Thoracic aorta (tissue), 2 donors: ENCODE results near the gene NFU1. TPM values are rescaled to one million over a fixed set of nuclear protein-coding genes. Genes with fewer than 3 reads are reported as not detected.
"Not testable (repeated sequence)": the region's sequence is repeated elsewhere in the genome, so short reads cannot be mapped to it uniquely, and the experiment has no call there.

Experiments
- ATAC-seq: fragments of 150-250 bp; one replicate; pipeline ENCODE4 v1.8.0; 2017; ENCODE audit warnings: low read depth; ENCODE audit not compliant: insufficient number of reproducible peaks, low FRiP score
- DNase-seq: peaks from one replicate; pipeline ENCODE4 v3.0.0-alpha.2; 2020; ENCODE audit warnings: low spot score
- H3K27ac ChIP-seq, 2 donors: fragments of 200-600 bp; sonication (generic); 1 replicate in 1 of 2; 2 replicates in 1 of 2; pipeline ENCODE4 v1.5.1; 2016; ENCODE audit warnings: mild to moderate bottlenecking in 2 of 2, moderate library complexity in 2 of 2
- H3K27me3 ChIP-seq: fragments of 200-600 bp; sonication (generic); replicated peaks from 2 replicates; pipeline ENCODE4 v1.6.0; 2016; ENCODE audit warnings: mild to moderate bottlenecking; ENCODE audit not compliant: insufficient read depth
- H3K36me3 ChIP-seq: fragments of 200-600 bp; sonication (generic); one replicate; pipeline ENCODE4 v1.5.1; 2016
- H3K4me1 ChIP-seq, 2 donors: fragments of 200-600 bp; sonication (generic); 1 replicate in 1 of 2; 2 replicates in 1 of 2; pipeline versions ENCODE4 v1.5.1 to v1.6.0; 2016; ENCODE audit warnings: low read depth in 2 of 2, mild to moderate bottlenecking in 1 of 2; ENCODE audit not compliant: control insufficient read depth in 1 of 2
- H3K4me3 ChIP-seq: fragments of 200-600 bp; sonication (generic); 2 replicates; pipeline ENCODE4 v1.5.1; 2016; ENCODE audit warnings: mild to moderate bottlenecking
- H3K9me3 ChIP-seq: fragments of 200-600 bp; sonication (generic); 2 replicates; pipeline ENCODE4 v1.5.1; 2016
- total RNA-seq, 2 donors: library from RNA; depleted of rRNA; stranded (reverse); fragments of >200 nt; gene quantifications; one replicate each; pipeline versions ENCODE4 v1.1.0 to v1.2.3, GENCODE V29; 2016
- TF ChIP-seq, protein P1 (sequence below): fragments of 200-600 bp; sonication (generic); IDR thresholded peaks from one replicate; pipeline ENCODE4 v1.5.1; 2019; ENCODE audit warnings: antibody characterized with exemption

The NFU1 gene
- total RNA-seq, 2 donors from 2014 or later, result 44.6 to 51.6 TPM

DNA sequence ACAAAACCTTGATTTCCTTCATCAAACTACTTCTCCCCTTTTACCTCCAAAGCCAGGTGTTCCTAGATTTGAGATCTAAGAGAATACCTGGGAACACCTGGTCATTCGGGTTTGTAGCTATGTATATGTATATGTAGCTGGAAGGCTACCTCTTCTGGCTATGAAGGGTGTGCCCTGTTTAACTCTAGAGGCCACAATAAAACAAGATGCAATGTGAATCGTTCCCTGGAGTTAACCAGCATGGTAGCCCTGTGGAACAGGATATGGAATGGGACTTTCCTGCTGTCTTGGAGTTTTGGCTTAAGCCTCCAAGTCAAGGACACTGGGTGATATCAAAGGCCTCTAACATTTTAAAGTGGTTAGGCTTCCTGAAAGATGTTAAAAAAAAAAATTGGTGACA lies 17.7 kb upstream of the NFU1 start:
- DNase-seq, result no peak
- no peaks in the 10 kb centered on the region for H3K9me3 ChIP-seq
- no peaks in the 10 kb centered on the region for H3K36me3 ChIP-seq
- TF ChIP-seq, protein P1, sequence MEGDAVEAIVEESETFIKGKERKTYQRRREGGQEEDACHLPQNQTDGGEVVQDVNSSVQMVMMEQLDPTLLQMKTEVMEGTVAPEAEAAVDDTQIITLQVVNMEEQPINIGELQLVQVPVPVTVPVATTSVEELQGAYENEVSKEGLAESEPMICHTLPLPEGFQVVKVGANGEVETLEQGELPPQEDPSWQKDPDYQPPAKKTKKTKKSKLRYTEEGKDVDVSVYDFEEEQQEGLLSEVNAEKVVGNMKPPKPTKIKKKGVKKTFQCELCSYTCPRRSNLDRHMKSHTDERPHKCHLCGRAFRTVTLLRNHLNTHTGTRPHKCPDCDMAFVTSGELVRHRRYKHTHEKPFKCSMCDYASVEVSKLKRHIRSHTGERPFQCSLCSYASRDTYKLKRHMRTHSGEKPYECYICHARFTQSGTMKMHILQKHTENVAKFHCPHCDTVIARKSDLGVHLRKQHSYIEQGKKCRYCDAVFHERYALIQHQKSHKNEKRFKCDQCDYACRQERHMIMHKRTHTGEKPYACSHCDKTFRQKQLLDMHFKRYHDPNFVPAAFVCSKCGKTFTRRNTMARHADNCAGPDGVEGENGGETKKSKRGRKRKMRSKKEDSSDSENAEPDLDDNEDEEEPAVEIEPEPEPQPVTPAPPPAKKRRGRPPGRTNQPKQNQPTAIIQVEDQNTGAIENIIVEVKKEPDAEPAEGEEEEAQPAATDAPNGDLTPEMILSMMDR, result no peak
- ATAC-seq, result no peak
- no peak overlapping the region for H3K4me3 ChIP-seq
- no peaks in the 10 kb centered on the region for H3K4me1 ChIP-seq
- no peak overlapping the region for H3K27ac ChIP-seq
- H3K27me3 ChIP-seq, result no peaks in the 10 kb centered on the region

DNA sequence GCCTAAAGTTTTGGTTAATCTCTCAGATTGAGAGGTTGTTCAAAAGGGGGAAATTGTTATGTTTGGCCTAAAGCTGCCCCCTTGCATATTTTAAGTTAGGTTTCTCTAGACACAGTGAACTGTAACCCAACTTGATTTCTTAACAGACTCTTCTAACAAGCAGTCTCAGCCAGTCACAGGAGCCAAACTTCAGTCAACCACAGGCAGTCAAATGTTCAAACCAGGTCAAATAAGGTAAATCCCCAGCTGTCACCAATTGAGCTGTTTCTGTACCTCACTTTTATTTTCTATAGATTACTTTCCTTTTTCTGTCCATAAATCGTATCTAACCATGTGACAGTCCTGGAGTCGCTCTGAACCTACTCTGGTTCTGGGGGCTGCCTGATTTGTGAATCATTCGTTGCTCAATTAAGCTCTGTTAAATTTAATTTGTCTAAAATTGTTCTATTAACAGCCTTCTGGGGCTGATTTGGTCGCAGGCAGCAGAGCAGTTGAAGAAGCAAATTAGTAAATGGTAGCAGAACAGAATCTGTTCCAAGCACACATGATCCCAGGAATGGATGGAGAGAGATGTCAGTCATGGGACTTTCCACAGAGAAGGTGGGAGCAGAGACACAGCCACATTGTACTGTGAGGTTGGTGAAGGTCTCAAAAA lies 16.4 kb upstream of the NFU1 start:
- no peaks in the 10 kb centered on the region for H3K36me3 ChIP-seq
- no peak overlapping the region for H3K4me3 ChIP-seq
- H3K9me3 ChIP-seq, result no peaks in the 10 kb centered on the region
- H3K27me3 ChIP-seq, result no peaks in the 10 kb centered on the region
- ATAC-seq (no peak), DNase-seq (no peak)
- H3K4me1 ChIP-seq, result no peaks in the 10 kb centered on the region
- H3K27ac ChIP-seq, result no peak overlapping the region
- TF ChIP-seq, protein P1, result no peak

DNA sequence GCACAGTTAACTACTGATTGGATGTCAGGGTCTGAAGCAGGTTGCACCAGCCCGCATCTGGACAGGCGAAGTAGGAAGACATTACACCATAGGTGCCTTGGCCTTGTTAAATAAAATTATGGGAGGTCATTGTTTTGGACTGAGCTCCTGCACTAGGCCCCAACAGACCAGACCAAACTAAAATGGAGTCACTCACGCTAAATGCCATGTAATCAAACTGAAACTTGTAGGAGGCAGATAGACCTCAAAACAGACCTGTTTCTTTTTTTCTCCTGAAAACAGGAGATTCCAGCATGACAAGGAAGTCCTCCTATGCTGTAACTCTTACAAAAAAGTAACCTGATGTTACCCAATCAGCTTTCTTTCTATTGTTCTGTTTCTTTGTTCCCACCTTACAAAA lies 15.5 kb upstream of the NFU1 start:
- Histone ChIP-seq H3K4me1 (no peaks in the 10 kb centered on the region), H3K27ac (no peak overlapping the region), H3K36me3 (no peaks in the 10 kb centered on the region), H3K9me3 (no peaks in the 10 kb centered on the region), H3K27me3 (no peaks in the 10 kb centered on the region), H3K4me3 (no peak overlapping the region)
- TF ChIP-seq, protein P1, result no peak
- no peak for DNase-seq
- no peak for ATAC-seq

DNA sequence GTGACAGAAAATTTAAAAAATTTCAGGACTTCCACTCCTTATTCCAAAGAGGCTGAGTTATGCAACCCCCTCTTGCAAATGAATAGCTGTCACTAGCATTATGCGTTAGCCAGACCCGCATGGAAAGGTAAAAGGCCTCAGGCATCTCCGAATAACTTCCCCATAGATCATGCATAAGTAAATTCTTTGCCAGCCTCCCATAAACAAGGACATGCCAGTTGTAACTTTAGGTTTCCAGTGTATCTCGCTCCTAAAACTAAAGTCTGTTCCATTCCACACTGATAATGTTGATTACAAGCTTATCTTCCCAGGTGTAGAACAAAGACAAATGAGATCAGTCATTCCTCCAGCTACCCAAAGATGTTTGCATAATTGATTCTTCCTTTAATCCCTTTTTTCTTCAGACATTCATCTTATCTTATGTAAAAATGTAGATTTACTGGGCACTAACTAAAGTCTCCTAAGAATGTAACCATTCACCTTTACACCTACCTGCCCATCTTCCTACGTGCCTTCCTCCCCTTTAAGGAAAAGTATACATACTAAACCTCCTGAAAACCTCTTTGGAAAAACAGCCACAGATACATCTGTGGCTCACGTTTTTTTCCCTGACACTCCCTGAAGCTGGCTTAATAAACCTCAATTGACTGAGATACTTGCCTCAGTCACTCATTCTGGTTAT lies 13.6 kb upstream of the NFU1 start:
- ATAC-seq (no peak), DNase-seq (no peak)
- Histone ChIP-seq H3K4me3 (no peak overlapping the region), H3K27me3 (no peaks in the 10 kb centered on the region), H3K36me3 (no peaks in the 10 kb centered on the region), H3K27ac (no peak overlapping the region), H3K4me1 (no peaks in the 10 kb centered on the region), H3K9me3 (no peaks in the 10 kb centered on the region)
- TF ChIP-seq, protein P1, result no peak

DNA sequence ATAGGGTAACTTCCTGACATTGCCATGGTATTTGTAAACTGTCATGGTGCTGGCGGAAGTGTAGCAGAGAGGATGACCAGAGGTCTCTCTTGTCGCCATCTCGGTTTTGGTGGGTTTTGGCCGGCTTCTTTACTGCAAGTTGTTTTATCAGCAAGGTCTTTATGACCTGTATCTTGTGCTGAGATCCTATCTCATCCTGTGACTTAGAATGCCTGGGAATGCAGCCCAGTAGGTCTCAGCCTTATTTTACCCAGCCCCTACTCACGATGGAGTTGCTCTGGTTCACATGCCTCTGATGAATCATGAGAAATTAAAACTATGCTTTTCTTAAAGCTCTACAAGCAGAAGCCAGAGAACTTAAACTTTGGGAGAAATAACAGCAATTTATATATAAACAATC lies 12.7 kb upstream of the NFU1 start:
- no peaks in the 10 kb centered on the region for H3K36me3 ChIP-seq
- DNase-seq, result no peak
- H3K4me3 ChIP-seq, result no peak overlapping the region
- no peaks in the 10 kb centered on the region for H3K4me1 ChIP-seq
- H3K9me3 ChIP-seq, result no peaks in the 10 kb centered on the region
- TF ChIP-seq, protein P1, result no peak
- ATAC-seq, result no peak
- H3K27me3 ChIP-seq, result no peaks in the 10 kb centered on the region
- H3K27ac ChIP-seq, result no peak overlapping the region

DNA sequence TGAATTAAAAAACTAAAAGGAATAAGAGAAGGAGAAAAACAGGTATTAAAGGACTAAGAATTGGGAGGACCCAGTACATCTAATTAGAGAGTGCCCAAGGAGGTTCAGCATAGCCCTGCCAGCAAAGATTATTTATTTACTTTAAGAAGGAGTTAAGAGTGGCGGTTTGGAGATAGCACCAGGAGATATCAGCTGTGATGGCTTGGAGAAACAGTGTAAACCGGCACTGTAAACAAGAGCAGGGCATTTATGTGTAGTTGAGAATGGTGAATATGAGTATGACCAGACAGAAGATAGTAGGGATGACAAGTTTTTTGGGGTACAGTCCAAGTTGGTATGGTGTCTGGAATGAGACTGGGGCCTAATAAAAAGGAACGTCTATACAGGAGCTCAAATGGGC lies 6.4 kb upstream of the NFU1 start:
- not testable (repeated sequence) for H3K9me3 ChIP-seq, DNase-seq, H3K36me3 ChIP-seq, H3K27me3 ChIP-seq, ATAC-seq, H3K27ac ChIP-seq, H3K4me3 ChIP-seq, H3K4me1 ChIP-seq

DNA sequence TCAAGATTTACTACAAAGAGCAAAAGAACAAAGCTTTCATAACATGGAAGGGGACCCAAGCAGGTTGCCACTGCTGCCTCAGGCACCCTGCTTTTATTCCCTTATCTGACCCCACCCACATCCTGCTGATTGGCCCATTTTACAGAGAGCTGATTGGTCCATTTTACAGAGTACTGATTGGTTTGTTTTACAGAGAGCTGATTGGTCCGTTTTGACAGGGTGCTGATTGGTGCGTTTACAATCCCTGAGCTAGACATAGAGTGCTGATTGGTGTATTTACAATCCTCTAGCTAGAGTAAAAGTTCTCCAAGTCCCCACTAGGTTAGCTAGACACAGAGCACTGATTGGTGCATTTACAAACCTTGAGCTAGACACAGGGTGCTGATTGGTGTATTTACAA lies 2.3 kb upstream of the NFU1 start:
- not testable (repeated sequence) for DNase-seq, H3K36me3 ChIP-seq, H3K27ac ChIP-seq, H3K4me3 ChIP-seq, ATAC-seq, H3K27me3 ChIP-seq, H3K9me3 ChIP-seq
- H3K4me1 ChIP-seq, result peaks cover 13 to 33% of the 10 kb centered on the region in 2 donors
